Mammary epithelial cell (primary cell): ENCODE data around the gene CEP112.

ENCODE experiments used
- CTCF ChIP-seq, 2 donors: IDR thresholded peaks in 1 of 2; conservative IDR thresholded peaks in 1 of 2; 2 replicates each; pipeline ENCODE4 v1.5.1; 2011 to 2012; ENCODE audit warnings: inconsistent platforms in 2 of 2, low read length in 2 of 2, mild to moderate bottlenecking in 2 of 2, control low read depth in 1 of 2, low read depth in 1 of 2; ENCODE audit not compliant: insufficient read depth in 1 of 2; ENCODE audit errors: extremely low read depth in 1 of 2
- EZH2 ChIP-seq: IDR thresholded peaks from 2 replicates; pipeline ENCODE4 v1.6.1; 2012; ENCODE audit warnings: low read length, inconsistent platforms, borderline replicate concordance

- TF ChIP-seq CTCF (conservative IDR thresholded peaks at IDR 0.05 in 1 of 2, IDR thresholded peaks at IDR 0.05 in 1 of 2; ENCODE audit: extremely low read depth in 1 of 2, insufficient read depth in 1 of 2, low read depth in 1 of 2, low read length in 2 of 2) (no peak), EZH2 (no peak)
Observed at GRCh38 chr17:65707780-65708179, 484.2 kb downstream of the CEP112 start.
